Measurements from ENCODE around the gene RAET1L. TPM values are rescaled to one million over a fixed set of nuclear protein-coding genes. Genes with fewer than 3 reads are reported as not detected.

Gene RAET1L
- total and polyA plus RNA-seq, 10 of the 15 experiments (the other 5 are each of a cell fraction or from before 2014, with no cell fraction given) = not detected

DNA sequence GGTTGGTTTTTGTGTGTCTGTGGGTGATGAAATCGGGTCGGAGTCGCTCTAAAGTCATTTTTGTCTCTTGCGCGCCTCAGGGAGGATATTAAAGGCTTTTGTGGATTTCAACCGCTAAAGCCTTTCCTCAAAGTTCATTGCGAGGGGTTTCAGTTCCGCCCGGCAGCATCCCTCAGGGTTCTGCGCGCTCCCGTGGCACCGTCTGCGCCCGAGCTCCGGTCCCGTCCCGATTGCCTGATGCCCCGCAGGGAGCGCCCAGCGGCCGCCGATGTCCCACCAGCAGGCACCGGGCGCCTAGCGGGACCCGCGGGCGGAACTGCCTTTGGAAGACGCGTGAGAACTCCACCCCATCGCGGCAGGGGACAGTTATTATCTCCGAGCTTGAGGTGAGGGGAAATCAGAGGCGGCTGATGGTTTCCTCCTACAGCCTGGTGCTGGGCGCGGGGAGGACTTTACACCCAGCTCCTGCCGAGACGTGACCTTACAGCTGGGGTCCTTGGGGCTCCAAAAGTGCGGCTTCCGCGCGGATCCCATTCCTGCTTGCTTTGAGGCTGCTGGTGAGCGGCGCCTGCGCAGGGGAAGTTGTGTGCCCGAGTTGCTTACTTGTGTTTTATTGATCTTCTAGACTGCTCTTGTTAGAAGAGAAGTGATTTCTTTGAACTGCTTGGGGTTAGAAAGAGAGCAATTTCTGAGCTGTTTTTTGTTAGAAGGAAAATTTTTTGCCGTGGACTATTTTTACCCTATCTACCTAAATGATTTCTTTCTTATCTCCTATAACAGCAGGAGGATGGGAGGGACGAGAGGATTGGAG lies 34.5 kb downstream of the RAET1L start (continued):
- TF ChIP-seq, protein P1, sequence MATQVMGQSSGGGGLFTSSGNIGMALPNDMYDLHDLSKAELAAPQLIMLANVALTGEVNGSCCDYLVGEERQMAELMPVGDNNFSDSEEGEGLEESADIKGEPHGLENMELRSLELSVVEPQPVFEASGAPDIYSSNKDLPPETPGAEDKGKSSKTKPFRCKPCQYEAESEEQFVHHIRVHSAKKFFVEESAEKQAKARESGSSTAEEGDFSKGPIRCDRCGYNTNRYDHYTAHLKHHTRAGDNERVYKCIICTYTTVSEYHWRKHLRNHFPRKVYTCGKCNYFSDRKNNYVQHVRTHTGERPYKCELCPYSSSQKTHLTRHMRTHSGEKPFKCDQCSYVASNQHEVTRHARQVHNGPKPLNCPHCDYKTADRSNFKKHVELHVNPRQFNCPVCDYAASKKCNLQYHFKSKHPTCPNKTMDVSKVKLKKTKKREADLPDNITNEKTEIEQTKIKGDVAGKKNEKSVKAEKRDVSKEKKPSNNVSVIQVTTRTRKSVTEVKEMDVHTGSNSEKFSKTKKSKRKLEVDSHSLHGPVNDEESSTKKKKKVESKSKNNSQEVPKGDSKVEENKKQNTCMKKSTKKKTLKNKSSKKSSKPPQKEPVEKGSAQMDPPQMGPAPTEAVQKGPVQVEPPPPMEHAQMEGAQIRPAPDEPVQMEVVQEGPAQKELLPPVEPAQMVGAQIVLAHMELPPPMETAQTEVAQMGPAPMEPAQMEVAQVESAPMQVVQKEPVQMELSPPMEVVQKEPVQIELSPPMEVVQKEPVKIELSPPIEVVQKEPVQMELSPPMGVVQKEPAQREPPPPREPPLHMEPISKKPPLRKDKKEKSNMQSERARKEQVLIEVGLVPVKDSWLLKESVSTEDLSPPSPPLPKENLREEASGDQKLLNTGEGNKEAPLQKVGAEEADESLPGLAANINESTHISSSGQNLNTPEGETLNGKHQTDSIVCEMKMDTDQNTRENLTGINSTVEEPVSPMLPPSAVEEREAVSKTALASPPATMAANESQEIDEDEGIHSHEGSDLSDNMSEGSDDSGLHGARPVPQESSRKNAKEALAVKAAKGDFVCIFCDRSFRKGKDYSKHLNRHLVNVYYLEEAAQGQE (IDR thresholded peaks at IDR 0.05; ENCODE audit: low read depth, low read length) = no peak
- TF ChIP-seq, protein P2, sequence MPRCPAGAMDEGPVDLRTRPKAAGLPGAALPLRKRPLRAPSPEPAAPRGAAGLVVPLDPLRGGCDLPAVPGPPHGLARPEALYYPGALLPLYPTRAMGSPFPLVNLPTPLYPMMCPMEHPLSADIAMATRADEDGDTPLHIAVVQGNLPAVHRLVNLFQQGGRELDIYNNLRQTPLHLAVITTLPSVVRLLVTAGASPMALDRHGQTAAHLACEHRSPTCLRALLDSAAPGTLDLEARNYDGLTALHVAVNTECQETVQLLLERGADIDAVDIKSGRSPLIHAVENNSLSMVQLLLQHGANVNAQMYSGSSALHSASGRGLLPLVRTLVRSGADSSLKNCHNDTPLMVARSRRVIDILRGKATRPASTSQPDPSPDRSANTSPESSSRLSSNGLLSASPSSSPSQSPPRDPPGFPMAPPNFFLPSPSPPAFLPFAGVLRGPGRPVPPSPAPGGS (IDR thresholded peaks at IDR 0.05; ENCODE audit: borderline replicate concordance, insufficient read depth, low read depth, low read length, poor library complexity, severe bottlenecking) = no peak
- TF ChIP-seq BMI1 (IDR thresholded peaks at IDR 0.05; ENCODE audit: borderline replicate concordance) (no peak), RB1 (IDR thresholded peaks at IDR 0.05; ENCODE audit: borderline replicate concordance) (no peak), GATAD2B (conservative IDR thresholded peaks at IDR 0.05; ENCODE audit: low read depth) (0 out of 2 replicates have a peak, but pooled peaks have one; percentile 51), BACH1 (IDR thresholded peaks at IDR 0.05; ENCODE audit: borderline replicate concordance) (no peak), POLR2AphosphoS2 (IDR thresholded peaks at IDR 0.05; ENCODE audit: low read depth, low read length) (no peak), CREM (IDR thresholded peaks at IDR 0.05; ENCODE audit: low read depth) (no peak), SRF (IDR thresholded peaks at IDR 0.05; ENCODE audit: low read depth in 2 of 2, low read length in 2 of 2) (no peak), PAX8 (IDR thresholded peaks at IDR 0.05) (no peak), RAD51 (IDR thresholded peaks at IDR 0.05) (no peak), SPI1 (IDR thresholded peaks at IDR 0.05; ENCODE audit: borderline replicate concordance, insufficient read depth, low read depth, low read length) (peak; percentile 86), ETV6 (conservative IDR thresholded peaks at IDR 0.05 in 1 of 2, IDR thresholded peaks at IDR 0.05 in 1 of 2; ENCODE audit: borderline replicate concordance in 1 of 2, low read depth in 1 of 2) (no peak)
- TF ChIP-seq, protein P3, sequence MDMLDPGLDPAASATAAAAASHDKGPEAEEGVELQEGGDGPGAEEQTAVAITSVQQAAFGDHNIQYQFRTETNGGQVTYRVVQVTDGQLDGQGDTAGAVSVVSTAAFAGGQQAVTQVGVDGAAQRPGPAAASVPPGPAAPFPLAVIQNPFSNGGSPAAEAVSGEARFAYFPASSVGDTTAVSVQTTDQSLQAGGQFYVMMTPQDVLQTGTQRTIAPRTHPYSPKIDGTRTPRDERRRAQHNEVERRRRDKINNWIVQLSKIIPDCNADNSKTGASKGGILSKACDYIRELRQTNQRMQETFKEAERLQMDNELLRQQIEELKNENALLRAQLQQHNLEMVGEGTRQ (IDR thresholded peaks at IDR 0.05; ENCODE audit: borderline replicate concordance, low read depth, low read length) = no peak
- TF ChIP-seq, protein P4, sequence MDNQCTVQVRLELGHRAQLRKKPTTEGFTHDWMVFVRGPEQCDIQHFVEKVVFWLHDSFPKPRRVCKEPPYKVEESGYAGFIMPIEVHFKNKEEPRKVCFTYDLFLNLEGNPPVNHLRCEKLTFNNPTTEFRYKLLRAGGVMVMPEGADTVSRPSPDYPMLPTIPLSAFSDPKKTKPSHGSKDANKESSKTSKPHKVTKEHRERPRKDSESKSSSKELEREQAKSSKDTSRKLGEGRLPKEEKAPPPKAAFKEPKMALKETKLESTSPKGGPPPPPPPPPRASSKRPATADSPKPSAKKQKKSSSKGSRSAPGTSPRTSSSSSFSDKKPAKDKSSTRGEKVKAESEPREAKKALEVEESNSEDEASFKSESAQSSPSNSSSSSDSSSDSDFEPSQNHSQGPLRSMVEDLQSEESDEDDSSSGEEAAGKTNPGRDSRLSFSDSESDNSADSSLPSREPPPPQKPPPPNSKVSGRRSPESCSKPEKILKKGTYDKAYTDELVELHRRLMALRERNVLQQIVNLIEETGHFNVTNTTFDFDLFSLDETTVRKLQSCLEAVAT (IDR thresholded peaks at IDR 0.05) = no peak
- TF ChIP-seq, protein P5, sequence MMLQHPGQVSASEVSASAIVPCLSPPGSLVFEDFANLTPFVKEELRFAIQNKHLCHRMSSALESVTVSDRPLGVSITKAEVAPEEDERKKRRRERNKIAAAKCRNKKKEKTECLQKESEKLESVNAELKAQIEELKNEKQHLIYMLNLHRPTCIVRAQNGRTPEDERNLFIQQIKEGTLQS (IDR thresholded peaks at IDR 0.05; ENCODE audit: borderline replicate concordance, extremely low read depth, low read depth, low read length) = no peak
- TF ChIP-seq, protein P6, sequence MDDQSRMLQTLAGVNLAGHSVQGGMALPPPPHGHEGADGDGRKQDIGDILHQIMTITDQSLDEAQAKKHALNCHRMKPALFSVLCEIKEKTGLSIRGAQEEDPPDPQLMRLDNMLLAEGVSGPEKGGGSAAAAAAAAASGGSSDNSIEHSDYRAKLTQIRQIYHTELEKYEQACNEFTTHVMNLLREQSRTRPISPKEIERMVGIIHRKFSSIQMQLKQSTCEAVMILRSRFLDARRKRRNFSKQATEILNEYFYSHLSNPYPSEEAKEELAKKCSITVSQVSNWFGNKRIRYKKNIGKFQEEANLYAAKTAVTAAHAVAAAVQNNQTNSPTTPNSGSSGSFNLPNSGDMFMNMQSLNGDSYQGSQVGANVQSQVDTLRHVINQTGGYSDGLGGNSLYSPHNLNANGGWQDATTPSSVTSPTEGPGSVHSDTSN (IDR thresholded peaks at IDR 0.05; ENCODE audit: insufficient replicate concordance, low read depth, low read length) = no peak
